GM13977 (cell line): ENCODE results near the gene NFKBIB.

Source experiments
- DNase-seq: peaks from one replicate; pipeline ENCODE4 v3.0.0; 2012; ENCODE audit warnings: low spot score
- in situ Hi-C: fragments of 300-500 bp; cut with MboI; formaldehyde crosslinking; loops from one replicate; pipeline ENCODE4 v1.12.0; 2022; ENCODE audit warnings: low sequenced_read_pairs, low pct_unique_long_range_greater_than_20kb, mixed read lengths, inconsistent platforms; ENCODE audit not compliant: unreplicated experiment
- TF ChIP-seq, protein P1 (sequence below): IDR thresholded peaks from 2 replicates; pipeline ENCODE4 v1.5.1; 2012; ENCODE audit warnings: mild to moderate bottlenecking, control low read depth; ENCODE audit not compliant: insufficient read depth; ENCODE audit errors: extremely low read depth, missing control alignments

NFKBIB gene

DNA sequence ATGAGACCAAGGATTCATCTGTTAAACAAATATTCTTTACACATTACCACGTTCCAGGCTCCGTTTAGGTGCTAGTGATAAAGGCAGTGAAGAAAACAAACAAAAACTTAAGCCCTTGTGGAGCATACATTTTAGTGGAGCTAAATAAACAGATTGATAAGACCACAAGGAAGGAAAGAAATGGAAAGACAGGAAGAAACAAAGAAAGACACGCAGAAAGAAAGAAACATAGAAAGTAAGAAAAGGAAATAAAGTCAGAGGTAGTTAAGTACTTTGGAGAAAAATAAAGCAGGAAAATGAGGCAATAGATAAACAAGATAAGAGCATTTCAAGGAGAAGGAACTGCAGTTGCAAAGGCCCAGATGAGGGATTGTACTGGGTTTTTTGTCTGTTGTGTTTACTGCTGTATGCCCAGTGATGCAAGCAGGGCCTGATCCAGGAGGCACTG lies 998 bp downstream of the NFKBIB start:
- in situ Hi-C loops = loop anchor here (25.0 kb wide), 1 partner anchor 163 kb away; the partner anchor contains the start of gene CAPN12
- no peak for DNase-seq
- TF ChIP-seq, protein P1, sequence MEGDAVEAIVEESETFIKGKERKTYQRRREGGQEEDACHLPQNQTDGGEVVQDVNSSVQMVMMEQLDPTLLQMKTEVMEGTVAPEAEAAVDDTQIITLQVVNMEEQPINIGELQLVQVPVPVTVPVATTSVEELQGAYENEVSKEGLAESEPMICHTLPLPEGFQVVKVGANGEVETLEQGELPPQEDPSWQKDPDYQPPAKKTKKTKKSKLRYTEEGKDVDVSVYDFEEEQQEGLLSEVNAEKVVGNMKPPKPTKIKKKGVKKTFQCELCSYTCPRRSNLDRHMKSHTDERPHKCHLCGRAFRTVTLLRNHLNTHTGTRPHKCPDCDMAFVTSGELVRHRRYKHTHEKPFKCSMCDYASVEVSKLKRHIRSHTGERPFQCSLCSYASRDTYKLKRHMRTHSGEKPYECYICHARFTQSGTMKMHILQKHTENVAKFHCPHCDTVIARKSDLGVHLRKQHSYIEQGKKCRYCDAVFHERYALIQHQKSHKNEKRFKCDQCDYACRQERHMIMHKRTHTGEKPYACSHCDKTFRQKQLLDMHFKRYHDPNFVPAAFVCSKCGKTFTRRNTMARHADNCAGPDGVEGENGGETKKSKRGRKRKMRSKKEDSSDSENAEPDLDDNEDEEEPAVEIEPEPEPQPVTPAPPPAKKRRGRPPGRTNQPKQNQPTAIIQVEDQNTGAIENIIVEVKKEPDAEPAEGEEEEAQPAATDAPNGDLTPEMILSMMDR = no peak

DNA sequence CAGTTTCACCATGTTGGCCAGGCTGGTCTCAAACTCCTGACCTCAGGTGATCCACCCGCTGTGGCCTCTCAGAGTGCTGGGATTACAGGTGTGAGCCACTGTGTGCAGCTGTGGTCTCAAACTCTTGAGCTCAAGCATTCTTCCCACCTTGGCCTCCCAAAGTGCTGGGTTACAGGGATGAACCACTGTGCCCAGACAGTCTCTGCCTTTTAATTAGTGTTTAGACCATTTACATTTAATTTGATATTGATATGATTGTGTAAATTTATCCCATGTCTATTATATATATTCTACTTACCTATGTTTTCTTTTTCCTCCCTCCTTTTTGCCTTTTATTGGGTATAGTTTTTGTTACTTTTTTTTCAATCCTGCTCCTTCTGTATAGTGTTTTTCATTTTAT lies 1.9 kb downstream of the NFKBIB start:
- in situ Hi-C loops = loop anchor here (25.0 kb wide), 1 partner anchor 164 kb away; the partner anchor contains the start of gene CAPN12
- no peak for DNase-seq
- TF ChIP-seq, protein P1 = no peak

DNA sequence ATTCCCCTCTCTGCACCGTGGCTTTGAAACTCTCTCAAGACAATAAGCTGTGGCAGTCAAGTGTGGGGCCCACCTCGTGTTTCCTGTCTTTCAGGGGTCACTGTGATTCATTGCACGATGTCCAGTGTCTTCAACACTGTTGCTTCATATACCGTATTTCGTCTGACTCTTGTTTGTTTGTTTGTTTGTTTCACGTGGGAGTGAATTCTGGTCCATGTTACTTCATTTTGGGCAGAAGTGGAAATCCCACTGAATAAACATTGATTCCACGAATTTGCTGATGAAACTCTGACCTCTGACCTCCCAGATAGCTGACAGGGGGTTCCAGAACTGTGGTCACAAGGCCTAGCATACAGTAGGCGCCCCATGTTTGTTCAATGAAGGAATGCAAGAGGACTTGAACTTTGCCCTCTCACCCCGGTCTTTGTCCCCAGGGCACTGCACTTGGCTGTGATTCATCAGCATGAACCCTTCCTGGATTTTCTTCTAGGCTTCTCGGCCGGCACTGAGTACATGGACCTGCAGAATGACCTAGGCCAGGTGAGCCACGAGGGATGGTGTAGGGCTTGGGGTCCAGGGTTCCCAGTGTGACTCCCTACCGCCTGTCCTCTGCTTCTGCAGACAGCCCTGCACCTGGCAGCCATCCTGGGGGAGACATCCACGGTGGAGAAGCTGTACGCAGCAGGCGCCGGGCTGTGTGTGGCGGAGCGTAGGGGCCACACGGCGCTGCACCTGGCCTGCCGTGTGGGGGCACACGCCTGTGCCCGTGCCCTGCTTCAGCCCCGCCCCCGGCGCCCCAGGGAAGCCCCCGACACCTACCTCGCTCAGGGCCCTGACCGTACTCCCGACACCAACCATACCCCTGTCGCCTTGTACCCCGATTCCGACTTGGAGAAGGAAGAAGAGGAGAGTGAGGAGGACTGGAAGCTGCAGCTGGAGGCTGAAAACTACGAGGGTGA lies 5.1 kb downstream of the NFKBIB start:
- no peak for DNase-seq
- in situ Hi-C loops = loop anchor here (25.0 kb wide), 1 partner anchor 168 kb away; the partner anchor contains the start of gene CAPN12
- TF ChIP-seq, protein P1 = no peak

DNA sequence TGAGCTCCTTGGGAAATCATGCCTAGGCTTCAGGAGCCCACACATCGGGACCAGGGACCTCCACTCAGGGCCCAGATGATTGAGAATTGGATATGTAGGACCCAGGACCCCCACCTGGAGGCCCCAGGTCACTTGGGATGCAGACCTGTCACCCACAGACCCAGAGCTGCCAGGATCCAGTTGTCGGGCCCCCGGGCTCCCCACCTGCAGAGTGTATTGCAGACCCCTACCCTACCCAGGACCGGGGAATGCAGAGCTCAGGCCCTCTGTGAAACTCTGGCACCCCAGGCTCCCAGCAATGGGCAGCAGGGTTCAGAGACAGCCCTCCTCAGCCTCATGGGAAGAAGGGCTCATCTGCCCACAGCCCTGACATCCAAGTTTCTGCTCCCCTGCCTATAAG lies 5.9 kb downstream of the NFKBIB start:
- no peak for DNase-seq
- TF ChIP-seq, protein P1 = no peak
- in situ Hi-C loops = loop anchor here (25.0 kb wide), 1 partner anchor 168 kb away; the partner anchor contains the start of gene CAPN12

DNA sequence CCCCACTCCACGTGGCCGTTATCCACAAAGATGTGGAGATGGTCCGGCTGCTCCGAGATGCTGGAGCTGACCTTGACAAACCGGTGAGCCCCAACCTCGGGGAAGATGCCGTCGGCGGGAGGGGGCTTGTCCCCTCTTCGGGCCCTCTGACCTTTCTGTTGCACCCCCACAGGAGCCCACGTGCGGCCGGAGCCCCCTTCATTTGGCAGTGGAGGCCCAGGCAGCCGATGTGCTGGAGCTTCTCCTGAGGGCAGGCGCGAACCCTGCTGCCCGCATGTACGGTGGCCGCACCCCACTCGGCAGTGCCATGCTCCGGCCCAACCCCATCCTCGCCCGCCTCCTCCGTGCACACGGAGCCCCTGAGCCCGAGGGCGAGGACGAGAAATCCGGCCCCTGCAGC lies 7.5 kb downstream of the NFKBIB start:
- TF ChIP-seq, protein P1 = no peak
- DNase-seq = no peak
- in situ Hi-C loops = loop anchor here (25.0 kb wide), 1 partner anchor 170 kb away; the partner anchor contains the start of gene CAPN12

DNA sequence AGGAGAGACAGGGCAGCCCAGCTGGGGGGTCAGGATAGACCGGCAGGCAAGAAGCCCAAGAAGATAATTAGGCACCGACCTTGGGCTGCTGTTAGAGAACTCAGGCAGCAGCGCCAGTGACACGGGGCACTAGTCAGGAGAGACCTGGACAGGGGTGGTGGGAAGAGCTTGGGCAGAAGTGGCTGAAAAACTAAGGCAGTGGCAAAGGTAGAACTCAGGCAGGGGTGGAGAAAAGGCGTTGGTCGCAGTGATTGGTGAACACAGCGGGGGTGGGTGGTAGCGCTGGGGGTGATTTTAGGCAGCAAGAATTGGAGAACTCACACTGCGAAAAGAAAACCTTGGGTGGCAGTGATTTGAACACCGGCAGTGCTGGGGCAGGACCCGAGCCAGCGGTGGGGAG lies 7.9 kb downstream of the NFKBIB start:
- TF ChIP-seq, protein P1 = no peak
- no peak for DNase-seq
- in situ Hi-C loops = loop anchor here (25.0 kb wide), 1 partner anchor 170 kb away; the partner anchor contains the start of gene CAPN12
